HG02798 (cell line): Measurements from ENCODE around the gene SMOC2.
"Not testable (repeated sequence)": the region's sequence is repeated elsewhere in the genome, so short reads cannot be mapped to it uniquely, and the experiment has no call there.

Experiments
- ATAC-seq: cut with Tn5 transposase; IDR thresholded peaks from one replicate; pipeline ENCODE4 v1.9.1; 2021; ENCODE audit warnings: mild to moderate bottlenecking; ENCODE audit not compliant: unreplicated experiment, poor library complexity

The SMOC2 gene

DNA sequence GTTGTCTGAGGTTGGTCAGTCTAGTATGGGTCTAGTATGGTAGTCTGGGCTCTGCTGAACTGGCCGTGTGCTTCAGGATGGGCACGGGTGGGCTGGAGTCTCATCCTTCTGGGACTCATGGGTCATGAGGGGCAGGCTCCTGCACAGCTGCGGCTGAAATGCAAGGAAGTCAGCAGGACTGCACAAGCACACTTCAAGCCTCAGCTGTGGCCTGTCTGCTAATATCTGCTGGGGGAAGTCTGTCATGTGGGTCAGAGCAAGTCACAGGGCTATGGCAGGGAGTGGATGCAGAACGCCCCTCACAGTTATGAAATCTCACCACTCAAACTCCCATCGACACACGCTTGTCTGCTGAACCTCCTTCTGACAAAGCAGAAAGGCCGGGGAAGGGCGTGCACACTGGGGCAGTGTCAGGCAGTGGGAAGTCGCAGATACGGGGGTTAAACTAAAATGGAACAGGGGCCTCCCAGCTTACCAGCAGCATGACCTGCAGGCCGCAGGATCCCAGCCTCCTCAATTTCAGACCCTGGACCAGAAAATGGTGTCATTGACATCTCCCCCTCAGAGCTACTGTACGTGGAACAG, 229.5 kb downstream of the SMOC2 start:
- no peak for ATAC-seq

DNA sequence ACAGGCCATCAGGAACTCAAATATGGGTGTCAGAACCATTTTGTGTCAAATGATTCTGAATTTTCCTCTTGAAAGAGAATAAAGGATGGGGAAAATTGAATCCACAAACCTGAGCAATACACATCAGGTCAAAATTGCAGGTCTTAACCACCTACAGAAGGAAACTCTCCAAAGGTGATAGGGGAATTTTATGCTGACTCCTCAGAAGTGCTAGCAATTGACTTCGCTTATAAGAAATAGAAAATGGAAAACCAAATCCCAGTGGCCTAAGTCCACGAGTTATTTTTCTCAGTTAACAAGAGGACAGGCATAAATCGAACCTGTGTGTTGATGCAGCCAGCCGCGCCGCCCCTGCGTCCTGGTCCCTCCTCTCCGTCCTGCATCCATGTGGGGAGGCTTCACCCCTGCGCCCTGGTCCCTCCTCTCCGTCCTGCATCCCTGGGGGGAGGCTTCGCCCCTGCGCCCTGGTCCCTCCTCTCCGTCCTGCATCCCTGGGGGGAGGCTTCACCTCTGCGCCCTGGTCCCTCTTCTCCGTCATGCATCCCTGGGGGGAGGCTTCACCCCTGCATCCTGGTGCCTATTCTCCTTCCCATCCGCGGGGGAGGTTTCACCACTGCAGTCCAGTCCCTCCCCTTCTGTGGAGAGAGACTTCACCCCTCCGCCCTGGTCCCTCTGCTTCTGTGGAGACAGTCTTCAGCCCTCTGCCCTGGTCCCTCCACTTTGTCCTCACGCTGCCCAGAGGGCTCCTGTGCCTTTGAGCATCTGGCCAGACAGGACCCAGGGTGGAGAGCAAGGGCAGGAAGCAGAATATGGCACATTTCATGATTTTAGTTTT, 230.3 kb downstream of the SMOC2 start:
- no peak for ATAC-seq

DNA sequence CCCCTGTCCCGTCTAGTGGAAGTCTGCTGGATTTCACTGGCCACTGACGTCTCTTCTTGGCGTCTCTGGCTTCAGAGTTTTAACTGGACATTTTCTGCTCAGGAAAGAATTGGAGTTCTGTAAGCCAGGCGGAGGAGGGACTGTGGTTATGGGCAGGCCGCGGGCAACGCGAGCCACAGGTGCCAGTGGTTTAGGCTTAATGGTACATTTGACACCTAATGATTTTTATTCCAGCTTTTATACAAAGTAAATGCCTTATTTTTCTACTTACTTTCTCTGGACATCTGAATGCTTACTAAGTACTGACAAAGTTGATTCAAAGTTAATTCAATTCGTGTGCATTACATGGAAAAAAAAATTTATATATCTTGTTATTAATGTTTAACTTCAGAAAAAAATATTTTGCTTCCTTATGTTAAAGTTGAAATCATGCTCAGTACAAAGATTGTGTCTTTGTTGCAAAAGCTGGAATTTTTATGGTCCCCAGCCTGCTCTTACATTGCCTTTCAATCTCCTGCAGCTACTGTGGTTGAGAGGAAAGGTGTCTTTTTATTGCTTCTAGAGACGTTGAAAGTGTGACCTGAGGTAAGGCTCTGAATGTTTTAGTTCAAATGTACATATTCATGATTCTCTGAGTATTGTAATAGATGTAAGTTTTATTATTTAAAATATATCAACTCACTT, 231.0 kb downstream of the SMOC2 start:
- ATAC-seq: no peak

DNA sequence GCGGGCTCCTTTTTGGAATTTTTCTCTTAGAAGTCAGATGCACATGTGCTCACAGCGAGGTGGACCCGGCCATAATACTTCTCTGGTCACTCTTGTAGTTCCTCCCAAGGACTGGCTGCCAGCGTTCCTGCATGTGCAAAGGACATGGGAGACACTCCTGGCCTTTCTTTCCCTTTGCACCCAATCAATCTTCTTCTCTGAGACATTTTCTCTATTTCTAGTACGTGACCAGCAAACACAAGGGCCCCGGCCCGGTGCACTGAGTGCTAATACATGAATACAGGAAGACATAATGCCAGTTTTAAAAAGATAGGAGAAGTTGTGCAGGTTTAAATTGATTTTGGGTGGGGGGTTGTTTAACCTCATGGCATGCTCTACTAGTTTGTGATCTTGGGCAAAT, 233.6 kb downstream of the SMOC2 start:
- ATAC-seq: no peak

DNA sequence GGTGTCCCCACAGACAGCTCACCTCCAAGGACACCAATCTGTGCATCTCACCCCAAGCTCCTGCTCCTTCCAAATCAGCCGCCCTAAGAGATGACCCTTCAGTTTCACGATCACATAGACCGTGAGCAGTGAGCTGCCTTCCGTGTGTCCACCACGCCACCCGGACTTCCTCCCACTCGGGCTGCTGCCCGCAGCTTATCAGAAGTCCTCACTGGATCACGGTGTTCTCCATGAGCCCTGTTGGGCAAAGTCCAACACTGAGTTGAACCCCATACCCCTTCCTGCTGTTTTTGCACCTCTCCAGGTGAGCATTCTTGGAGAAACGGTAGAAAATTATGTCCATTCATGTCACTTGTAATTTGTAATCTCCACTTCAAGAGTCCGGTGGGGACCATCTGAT, 234.4 kb downstream of the SMOC2 start:
- ATAC-seq: no peak

DNA sequence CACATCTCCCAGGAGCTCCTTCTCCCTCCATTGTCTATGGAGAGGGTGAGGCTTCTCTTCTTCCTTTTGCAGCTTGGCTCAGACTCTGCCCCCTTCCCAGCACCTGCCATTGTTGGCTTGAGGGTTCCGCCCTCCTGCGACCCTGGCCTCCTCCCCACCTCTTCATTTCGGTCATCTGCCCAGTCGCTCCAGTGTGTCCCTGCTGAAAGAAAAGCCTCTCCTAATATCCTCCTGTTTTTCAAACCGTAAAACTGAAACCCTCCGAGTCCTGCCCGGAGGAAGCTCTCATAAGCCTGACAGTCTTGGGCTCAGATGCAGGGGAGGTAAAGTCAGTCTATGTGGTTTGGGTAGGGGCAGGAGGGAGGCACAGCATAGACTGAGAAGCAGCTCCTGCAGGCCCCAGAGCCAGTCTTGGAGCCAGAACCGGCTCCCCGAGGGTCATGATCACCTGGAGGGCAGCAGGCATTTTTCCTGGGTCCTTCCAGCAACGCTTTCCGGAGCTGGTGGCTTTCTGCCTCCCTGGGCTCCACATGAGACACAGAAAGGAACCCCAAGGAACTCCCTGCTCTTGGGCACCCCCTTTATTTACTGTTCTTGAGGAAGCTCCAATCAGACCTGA, 235.1 kb downstream of the SMOC2 start:
- no peak for ATAC-seq

DNA sequence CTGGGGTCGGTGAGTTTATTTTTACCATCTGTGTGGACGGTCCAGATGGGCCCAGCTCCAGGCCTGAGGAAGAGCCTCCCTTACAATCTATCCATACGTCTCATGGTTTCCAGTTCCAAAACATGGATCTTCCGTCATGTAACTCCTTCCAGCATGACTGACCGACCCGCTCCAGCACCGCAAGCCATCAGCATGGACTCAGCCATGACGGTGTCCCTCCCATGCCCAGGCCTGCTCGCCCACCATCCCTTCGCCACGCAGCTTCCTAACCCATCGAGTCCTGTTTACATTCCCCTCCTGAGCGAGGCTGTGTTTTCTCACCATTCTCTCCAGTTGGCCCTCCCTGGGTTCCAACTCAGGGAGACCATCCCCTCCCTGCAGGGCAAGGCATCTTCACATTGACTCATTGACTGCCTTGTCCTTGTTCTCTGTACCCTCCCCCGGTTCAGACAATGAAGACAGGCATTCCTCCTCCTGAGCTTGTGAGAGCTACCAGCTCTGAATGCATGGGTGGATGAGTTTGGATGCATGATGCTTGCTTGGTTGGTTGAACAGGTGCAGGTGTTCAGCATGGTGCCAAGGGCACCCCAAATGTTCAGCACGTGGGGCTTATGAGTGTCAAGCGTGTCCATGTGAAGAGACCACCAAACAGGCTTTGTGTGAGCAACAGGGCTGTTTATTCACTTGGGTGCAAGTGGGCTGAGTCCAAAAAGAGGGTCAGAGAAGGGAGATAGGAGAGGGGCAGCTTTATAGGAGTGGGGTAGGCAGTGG, 235.8 kb downstream of the SMOC2 start:
- no peak for ATAC-seq

DNA sequence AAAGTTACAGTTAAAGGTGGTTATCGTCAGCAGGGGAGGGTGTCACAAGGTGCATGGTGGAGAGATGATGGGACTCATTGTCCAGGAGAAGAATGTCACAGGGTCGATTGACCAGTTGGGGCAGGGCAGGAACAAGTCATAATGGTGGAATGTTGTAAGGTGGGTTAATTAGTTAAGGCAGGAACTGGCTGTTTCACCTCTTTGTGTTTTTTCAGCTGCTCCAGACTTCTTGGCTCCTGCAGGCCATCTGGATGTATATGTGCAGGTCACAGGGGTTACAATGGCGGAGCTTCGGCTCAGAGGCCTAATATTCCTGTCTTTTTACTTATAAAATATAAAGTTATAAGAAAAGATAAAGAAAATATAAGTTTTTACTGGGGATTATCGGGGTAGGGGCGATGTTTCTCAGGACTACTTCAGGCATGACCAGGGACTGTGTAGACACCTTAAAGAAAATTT, 236.4 kb downstream of the SMOC2 start:
- not testable (repeated sequence) for ATAC-seq

DNA sequence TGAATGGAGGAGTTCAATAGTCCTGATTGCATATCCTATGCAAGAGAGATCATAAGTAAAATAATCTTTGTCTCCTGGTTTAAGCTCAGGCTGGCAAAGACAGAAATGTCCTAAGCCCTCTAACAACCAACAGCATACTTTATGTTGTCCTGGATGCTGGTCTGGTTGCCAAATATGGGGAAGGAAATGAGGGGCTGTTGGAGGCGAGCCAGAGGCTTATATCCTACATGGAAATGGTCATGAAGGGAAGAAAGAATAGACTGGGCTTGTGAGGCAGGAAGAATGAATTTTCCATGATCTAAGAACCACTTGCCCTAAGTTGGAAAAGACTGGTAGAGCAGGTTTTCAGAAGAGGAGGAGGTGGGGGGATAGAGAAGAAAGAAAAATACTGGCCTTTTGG, 237.1 kb downstream of the SMOC2 start:
- ATAC-seq: no peak

DNA sequence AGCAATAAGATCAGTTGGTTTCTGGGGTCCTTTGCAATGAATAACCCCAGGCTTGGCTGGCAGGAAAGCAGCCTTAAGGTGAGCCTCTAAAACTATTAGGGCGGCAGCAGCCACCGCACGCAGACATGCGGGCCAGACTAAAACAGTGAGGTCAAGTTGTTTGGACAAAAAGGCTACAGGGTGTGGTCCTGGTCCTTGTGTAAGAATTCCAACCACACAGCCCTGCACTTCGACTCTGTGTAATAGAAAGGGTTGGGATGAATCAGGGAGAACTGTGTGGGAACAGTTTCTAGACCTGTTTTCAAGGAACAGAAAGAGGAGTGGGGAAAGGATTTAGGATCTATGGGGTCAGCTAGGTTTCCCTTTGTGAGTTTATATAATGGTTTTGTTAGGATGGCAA, 237.6 kb downstream of the SMOC2 start:
- no peak for ATAC-seq

DNA sequence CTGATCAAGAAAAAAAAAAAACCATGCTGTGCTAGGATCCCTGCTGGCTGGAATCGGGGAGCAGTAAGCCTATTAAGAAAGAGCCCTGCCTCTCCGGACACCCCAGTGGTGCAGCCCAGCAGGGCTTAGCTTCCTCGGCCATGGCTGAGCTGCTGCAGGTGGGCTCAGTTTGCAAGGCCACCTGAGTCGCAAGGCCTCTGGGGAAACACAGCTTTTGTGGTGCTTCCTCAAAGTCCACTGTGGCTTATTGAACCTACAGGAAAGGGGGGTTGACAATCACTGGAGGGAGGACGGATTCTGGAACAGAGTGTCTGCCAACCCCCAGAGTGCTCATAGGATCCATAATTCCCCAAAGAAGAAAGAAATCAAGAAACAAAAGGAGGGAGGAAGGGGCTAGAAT, 240.8 kb downstream of the SMOC2 start:
- ATAC-seq: no peak

DNA sequence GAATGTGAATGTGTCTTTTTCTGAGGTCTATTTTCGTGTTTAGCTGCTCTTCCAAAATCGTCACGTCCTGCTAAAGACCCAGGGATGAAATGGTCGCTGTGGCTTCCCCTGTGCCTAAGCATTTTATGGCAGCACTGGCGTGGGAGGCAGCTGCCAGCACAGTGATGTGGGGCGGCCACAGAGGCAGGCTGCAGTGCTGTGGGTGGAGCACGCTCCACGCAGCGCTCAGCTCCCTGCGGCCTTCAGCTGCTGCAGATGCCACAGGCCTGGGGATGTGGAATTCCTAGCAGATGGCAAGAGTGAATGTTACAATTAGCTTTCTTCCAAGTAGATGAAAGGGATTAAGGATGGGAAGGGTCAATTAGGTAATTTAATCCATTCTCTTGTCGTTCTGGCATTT, 242.6 kb downstream of the SMOC2 start:
- ATAC-seq: no peak

DNA sequence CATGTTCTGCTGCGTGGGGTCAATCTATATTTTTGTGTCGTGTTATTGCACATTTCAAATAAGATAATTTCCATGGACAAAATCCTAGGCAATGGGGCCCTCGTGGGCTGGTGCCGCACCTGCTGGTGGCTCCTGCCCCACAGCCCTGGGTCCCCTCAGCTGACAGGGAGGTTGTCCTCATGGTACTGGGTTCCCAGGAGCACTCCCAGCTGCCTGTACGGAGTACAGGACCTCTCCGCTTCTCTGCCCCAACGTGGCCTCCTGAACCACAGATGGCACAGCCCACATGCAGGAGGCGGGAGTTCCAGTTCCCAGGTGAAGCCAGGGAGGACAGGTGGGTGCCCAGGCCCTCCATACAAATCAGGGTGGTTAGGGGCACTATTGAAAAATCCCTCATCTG, 243.5 kb downstream of the SMOC2 start:
- no peak for ATAC-seq

DNA sequence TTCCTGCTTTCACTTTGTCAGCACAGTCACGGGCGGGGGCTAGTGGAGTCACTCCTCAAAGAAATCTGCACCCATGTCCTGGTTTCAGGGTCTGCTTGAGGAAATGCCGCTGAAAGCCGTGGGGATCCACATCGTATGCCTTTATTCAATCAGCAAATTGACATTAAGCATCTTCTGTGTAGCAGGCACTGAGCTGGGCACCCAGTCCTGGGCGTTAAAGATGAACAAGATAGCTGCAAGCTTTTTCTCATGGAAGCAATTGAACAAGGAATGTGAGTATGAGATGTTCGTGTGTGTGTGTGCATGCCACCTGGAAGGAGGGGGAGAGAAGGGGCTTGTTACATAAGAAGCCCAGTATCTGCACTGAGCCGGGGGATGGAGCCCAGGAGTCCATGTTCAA, 243.9 kb downstream of the SMOC2 start:
- no peak for ATAC-seq

DNA sequence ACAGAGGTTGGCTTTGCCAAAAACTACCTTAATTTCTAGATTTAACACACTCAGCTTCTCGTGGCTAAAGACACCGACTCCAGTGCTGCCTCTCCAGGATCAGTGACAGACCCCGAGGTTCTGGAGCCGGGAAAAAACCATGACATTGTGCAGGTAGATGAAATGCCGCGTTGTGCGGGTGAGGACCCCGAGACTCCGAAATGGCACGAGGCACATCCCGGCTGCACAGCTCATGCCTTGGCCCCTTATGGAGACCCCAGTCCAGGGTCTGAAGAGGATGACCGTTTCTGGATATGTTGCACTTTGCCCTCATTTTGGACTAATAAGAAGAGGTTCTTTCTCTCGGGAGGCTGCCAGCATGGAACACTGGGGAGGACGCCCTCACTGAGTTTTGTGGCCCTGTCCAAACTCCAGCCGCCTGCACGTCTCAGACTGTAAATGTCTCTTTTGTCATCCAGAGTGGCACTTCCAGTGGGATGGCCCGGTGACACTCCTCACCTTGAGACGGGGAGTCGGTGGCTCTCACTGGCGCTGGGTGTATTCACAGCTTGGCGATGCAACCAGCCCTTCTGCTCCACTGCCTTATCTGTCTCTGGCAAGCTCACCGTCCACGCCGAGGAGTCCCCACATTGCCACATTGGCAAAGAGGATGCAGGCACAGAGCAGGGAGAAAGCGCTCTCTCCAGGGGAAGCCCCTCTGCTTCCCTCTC, 245.2 kb downstream of the SMOC2 start:
- no peak for ATAC-seq

DNA sequence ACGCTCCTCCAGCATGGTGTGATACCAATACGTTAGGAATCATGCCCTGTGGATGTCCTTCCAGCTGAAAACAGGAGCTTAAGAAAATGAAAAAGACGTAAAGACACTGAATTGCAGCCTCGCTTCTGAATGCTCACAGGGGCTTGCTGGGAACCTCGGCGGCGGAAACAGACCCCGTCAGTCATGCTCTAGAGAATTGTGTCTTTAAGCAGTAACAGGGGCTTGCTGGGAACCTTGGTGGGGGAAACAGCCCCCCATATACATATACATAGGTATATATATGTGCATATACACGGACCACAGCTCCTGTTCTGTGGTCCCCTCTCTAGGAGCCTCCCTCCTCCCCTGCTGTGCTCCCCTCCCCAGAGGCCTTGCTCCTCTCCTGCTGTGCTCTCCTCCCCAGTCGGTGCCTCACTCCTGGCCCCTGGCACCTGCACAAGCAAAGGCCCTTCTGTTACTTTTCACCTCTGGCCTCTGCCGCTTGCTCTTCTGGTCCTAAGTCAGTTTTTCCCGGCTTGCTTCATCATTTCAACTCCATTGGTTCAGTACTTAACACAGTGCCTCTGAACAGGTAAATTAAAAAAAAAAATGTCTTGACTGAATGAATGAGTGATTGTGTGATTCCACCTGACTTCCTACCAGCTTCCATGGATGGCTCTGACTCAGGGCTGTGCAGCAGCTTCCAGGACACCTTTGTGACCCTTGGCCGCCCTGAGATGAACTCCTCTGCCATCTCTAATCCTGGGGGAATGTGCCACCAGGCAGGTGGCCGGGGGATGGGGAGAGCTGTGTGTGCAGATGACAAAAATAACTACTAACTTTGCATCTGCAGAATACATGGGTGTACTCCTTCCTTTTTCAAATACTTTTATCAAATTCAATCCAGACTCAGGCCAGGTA, 246.1 kb downstream of the SMOC2 start:
- no peak for ATAC-seq

DNA sequence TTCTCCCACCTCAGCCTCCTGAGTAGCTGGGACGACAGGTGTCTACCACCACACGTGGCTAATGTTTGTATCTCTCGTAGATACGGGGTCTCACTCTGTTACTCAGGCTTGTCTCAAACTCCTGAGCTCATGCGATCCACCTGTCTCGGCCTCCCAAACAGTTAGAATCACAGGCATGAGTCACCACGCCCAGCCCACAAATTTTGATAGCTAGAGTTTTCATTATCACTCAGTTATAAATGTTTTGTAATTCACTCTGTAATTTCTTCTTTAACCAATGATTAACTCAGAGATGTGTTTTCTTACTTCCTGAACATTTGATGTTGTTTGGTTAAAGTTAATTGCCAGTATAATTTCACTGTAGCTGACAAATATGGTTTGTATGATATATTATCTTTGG, 249.3 kb downstream of the SMOC2 start:
- no peak for ATAC-seq

DNA sequence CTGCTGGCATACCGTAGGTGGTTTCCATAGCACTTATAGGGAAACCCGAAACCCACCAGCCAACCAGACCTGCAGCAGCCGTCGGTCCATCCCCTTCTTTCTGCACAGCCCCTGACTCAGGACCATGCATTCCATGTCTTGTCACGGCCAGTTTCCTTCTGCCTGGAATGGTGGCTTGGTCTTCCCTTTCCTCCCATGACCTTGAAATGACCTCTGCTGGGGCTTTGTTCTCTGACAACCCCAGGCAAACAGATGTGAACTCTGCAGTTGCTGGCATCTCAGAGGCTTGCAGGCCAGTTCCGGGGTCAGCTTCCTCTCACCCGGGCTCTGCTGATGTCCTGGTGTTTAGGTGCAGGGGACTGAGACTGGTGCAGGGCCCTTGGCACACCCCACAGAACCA, 250.8 kb downstream of the SMOC2 start:
- ATAC-seq: no peak
